ENCODE results near the gene TSEN34. TPM values are rescaled to one million over a fixed set of nuclear protein-coding genes. Genes with fewer than 3 reads are reported as not detected.

Gene TSEN34
- 10 to 100 TPM; 32.7 to 57.8 (median 44.8) TPM for polyA plus RNA-seq
- long read RNA-seq, donor 1, transcript TSEN34-201 (5 exons, 2,294 nt): minor isoform, 15 of 66 reads
- long read RNA-seq, donor 1, transcript TSEN34-202 (5 exons, 1,548 nt): minor isoform, 5 of 66 reads
- long read RNA-seq, donor 1, transcript TSEN34-203 (4 exons, 1,349 nt): major isoform, 23 of 66 reads
- long read RNA-seq, donor 1, partial matches to known transcripts: 23 of 66 reads
- long read RNA-seq, donor 1, other reads (novel, unspliced or antisense): 0 of 66 reads
- long read RNA-seq, donor 2, transcript TSEN34-203 (4 exons, 1,349 nt): major isoform, 8 of 9 reads
- long read RNA-seq, donor 2, partial matches to known transcripts: 0 of 9 reads
- long read RNA-seq, donor 2, other reads (novel, unspliced or antisense): 0 of 9 reads
- long read RNA-seq, donor 3, transcript TSEN34-203 (4 exons, 1,349 nt): major isoform, 17 of 22 reads
- long read RNA-seq, donor 3, partial matches to known transcripts: 0 of 22 reads
- long read RNA-seq, donor 3, other reads (novel, unspliced or antisense): 0 of 22 reads
- long read RNA-seq, donor 4: 0 reads
- long read RNA-seq, donor 5, transcript TSEN34-203 (4 exons, 1,349 nt): major isoform, 7 of 8 reads
- long read RNA-seq, donor 5, partial matches to known transcripts: 0 of 8 reads
- long read RNA-seq, donor 5, other reads (novel, unspliced or antisense): 0 of 8 reads
- long read RNA-seq, donor 6, transcript TSEN34-203 (4 exons, 1,349 nt): major isoform, 13 of 19 reads
- long read RNA-seq, donor 6, partial matches to known transcripts: 0 of 19 reads
- long read RNA-seq, donor 6, other reads (novel, unspliced or antisense): 0 of 19 reads
- long read RNA-seq, donor 7, transcript TSEN34-203 (4 exons, 1,349 nt): major isoform, 24 of 45 reads
- long read RNA-seq, donor 7, transcript TSEN34-201 (5 exons, 2,294 nt): minor isoform, 10 of 45 reads
- long read RNA-seq, donor 7, partial matches to known transcripts: 8 of 45 reads
- long read RNA-seq, donor 7, other reads (novel, unspliced or antisense): 0 of 45 reads
- long read RNA-seq, donor 8, partial matches to known transcripts: 0 of 4 reads
- long read RNA-seq, donor 8, other reads (novel, unspliced or antisense): 0 of 4 reads
- long read RNA-seq, donor 9, partial matches to known transcripts: 0 of 3 reads
- long read RNA-seq, donor 9, other reads (novel, unspliced or antisense): 0 of 3 reads
- long read RNA-seq, donor 10, transcript TSEN34-203 (4 exons, 1,349 nt): major isoform, 22 of 40 reads
- long read RNA-seq, donor 10, partial matches to known transcripts: 9 of 40 reads
- long read RNA-seq, donor 10, other reads (novel, unspliced or antisense): 0 of 40 reads

DNA sequence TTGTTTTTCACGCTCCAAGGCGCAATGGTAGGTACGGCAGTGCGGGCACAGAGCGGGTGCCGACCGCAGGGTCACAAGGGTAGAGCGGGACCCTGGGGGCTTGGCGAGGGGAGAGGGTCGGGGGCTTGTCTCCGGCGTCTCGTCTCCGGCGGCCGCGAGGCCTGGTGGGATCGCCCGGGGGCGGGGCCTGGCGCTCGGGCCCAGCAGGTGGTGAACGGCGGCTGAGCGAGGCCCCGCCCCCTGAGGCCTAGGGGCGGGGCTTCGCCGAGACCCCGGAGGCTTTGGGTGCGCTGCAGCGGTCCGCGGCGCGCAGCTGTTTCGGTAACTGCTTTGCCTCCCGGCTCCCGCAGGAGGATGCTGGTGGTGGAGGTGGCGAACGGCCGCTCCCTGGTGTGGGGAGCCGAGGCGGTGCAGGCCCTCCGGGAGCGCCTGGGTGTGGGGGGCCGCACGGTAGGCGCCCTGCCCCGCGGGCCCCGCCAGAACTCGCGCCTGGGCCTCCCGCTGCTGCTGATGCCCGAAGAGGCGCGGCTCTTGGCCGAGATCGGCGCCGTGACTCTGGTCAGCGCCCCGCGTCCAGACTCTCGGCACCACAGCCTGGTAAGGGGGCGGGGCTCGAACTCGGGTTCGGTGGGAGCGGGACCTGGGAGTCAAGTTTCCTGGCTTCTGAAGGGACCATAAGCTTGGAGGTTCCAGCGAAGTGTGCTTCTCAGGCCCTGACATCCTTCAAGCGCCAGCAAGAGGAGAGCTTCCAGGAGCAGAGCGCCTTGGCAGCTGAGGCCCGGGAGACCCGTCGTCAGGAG, at the start of gene TSEN34:
Gene TSEN34, plus strand, starts transcription at position 298 of the 800 bp plus-strand sequence. Its CDS starts 57 bp downstream, at position 355.
- peak within 1 kb of the TSS; percentile 93 to 100 (median 99) for H3K27ac ChIP-seq (ENCODE audit: low read depth in 1 of 3, low read length in 2 of 3)
- no peaks in the 10 kb centered on the region for H3K27me3 ChIP-seq (ENCODE audit: control insufficient read depth in 3 of 3, insufficient read depth in 3 of 3, low read length in 3 of 3)
- H3K9me3 ChIP-seq (ENCODE audit: control insufficient read depth in 2 of 2, insufficient read depth in 1 of 2, low read depth in 1 of 2, low read length in 1 of 2): no peaks in the 10 kb centered on the region
- H3K36me3 ChIP-seq (ENCODE audit: control insufficient read depth in 3 of 3, insufficient read depth in 2 of 3, low read depth in 1 of 3, low read length in 3 of 3): peaks cover 2 to 52% (median 9%) of the 10 kb centered on the region in 3 donors
- WGBS, 3 donors: 1 to 2% (median 1%) methylated on average over 43 to 77 of the region's 77 CpGs
- peak within 1 kb of the TSS; percentile 68 to 94 (median 82) for H3K4me3 ChIP-seq (ENCODE audit: low read depth in 1 of 3, low read length in 3 of 3)
- FAIRE-seq (no peak), DNase-seq (peak in 1 of 2 donors; percentile 96)
- peaks cover 8 to 37% (median 9%) of the 10 kb centered on the region in 3 donors for H3K4me1 ChIP-seq (ENCODE audit: control insufficient read depth in 3 of 3, insufficient read depth in 2 of 3, low read depth in 1 of 3, low read length in 2 of 3)

DNA sequence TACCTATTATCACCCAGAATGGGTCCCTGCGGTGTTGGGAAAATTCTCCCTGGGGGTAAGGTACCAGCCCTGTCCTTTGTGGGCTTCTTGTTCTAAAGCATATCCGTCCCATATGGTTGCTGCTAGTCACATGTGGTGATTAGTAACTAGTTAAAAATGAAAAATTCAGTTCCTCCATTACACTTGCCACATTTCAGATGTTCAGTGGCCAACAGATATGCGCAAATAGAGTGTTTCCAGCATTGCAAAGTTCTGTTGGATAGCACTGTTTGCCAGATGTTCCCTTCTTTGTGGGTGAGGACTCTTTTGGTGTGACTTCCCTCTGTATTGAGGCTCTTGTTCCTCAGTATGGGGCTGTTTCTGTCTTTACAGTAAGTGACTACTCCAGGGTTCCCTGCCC, 49.8 kb upstream of the TSEN34 start:
- Histone ChIP-seq H3K4me3 (ENCODE audit: low read depth in 1 of 3, low read length in 3 of 3) (no peak overlapping the region), H3K27ac (ENCODE audit: low read depth in 1 of 3, low read length in 2 of 3) (no peak overlapping the region), H3K36me3 (ENCODE audit: control insufficient read depth in 3 of 3, insufficient read depth in 2 of 3, low read depth in 1 of 3, low read length in 3 of 3) (peaks cover 13 to 73% (median 26%) of the 10 kb centered on the region in 3 donors), H3K9me3 (ENCODE audit: control insufficient read depth in 2 of 2, insufficient read depth in 1 of 2, low read depth in 1 of 2, low read length in 1 of 2) (no peaks in the 10 kb centered on the region), H3K27me3 (ENCODE audit: control insufficient read depth in 3 of 3, insufficient read depth in 3 of 3, low read length in 3 of 3) (no peaks in the 10 kb centered on the region), H3K4me1 (ENCODE audit: control insufficient read depth in 3 of 3, insufficient read depth in 2 of 3, low read depth in 1 of 3, low read length in 2 of 3) (peaks cover 0 to 25% (median 6%) of the 10 kb centered on the region in 3 donors)
- FAIRE-seq (no peak), DNase-seq (no peak)
- 83 to 93% (median 86%) methylated on average over 3 of the region's 3 CpGs for WGBS, 3 donors

DNA sequence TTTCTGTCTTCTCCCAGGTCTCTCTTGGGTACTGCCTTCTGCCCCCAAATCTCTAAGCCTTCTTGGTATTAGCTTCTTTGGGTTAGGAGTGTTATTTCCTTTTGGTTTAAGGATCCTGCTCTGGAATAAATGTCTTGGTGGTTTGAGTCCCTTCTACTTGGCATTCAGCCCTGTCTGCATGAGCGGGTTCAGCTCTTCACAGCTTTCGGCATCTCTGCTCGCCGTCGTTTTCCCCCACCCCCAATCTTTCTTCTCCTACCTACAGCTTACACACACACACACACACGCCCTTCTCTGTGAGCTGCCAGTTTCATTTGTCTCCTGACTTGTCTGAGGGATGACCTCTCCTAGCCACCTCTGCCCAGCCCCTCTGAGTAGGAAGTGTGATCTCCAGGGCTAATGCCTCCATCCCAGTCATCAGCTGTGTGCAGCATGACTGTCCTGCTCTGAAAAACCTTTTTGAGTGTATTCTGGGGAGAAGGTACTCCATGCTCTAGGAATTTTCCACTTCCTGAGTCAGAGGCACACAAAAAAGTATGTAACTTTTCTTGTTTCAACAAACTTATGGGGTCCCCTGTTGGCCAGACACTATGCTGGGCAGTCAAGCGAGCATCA, 48.8 kb upstream of the TSEN34 start:
- FAIRE-seq (no peak), DNase-seq (no peak)
- Histone ChIP-seq H3K4me1 (ENCODE audit: control insufficient read depth in 3 of 3, insufficient read depth in 2 of 3, low read depth in 1 of 3, low read length in 2 of 3) (peaks cover 0 to 25% (median 6%) of the 10 kb centered on the region in 3 donors), H3K27me3 (ENCODE audit: control insufficient read depth in 3 of 3, insufficient read depth in 3 of 3, low read length in 3 of 3) (no peaks in the 10 kb centered on the region), H3K36me3 (ENCODE audit: control insufficient read depth in 3 of 3, insufficient read depth in 2 of 3, low read depth in 1 of 3, low read length in 3 of 3) (peaks cover 13 to 82% (median 34%) of the 10 kb centered on the region in 3 donors), H3K9me3 (ENCODE audit: control insufficient read depth in 2 of 2, insufficient read depth in 1 of 2, low read depth in 1 of 2, low read length in 1 of 2) (no peaks in the 10 kb centered on the region), H3K4me3 (ENCODE audit: low read depth in 1 of 3, low read length in 3 of 3) (no peak overlapping the region), H3K27ac (ENCODE audit: low read depth in 1 of 3, low read length in 2 of 3) (no peak overlapping the region)
- 71 to 86% (median 84%) methylated on average over 7 of the region's 7 CpGs for WGBS, 3 donors

DNA sequence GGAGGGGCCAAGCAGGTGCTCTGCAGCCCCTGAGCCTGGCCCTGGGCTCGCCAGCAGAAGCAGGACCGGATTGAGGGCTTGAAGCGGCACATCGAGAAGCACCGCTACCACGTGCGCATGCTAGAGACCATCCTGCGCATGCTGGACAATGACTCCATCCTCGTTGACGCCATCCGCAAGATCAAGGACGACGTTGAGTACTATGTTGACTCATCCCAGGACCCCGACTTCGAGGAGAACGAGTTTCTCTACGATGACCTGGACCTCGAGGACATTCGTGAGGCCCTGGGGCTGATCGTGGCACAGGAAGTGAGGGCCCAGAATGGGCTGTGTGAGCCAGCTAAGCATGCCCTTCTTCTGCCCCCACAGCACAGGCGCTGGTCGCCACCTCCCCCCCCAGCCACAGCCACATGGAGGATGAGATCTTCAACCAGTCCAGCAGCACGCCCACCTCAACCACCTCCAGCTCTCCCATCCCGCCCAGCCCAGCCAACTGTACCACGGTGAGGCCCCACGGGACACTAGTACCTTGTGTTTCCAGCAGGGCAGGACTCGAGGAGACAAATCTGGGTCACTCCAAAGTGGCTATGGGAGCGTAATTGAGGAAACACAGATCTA, 45.5 kb upstream of the TSEN34 start:
- H3K27ac ChIP-seq (ENCODE audit: low read depth in 1 of 3, low read length in 2 of 3): no peak overlapping the region
- H3K4me3 ChIP-seq (ENCODE audit: low read depth in 1 of 3, low read length in 3 of 3): no peak overlapping the region
- no peak for FAIRE-seq
- peaks cover 0 to 10% (median 0%) of the 10 kb centered on the region in 3 donors for H3K4me1 ChIP-seq (ENCODE audit: control insufficient read depth in 3 of 3, insufficient read depth in 2 of 3, low read depth in 1 of 3, low read length in 2 of 3)
- 92% methylated on average over 28 of the region's 28 CpGs for WGBS, 3 donors
- no peaks in the 10 kb centered on the region for H3K9me3 ChIP-seq (ENCODE audit: control insufficient read depth in 2 of 2, insufficient read depth in 1 of 2, low read depth in 1 of 2, low read length in 1 of 2)
- H3K27me3 ChIP-seq (ENCODE audit: control insufficient read depth in 3 of 3, insufficient read depth in 3 of 3, low read length in 3 of 3): no peaks in the 10 kb centered on the region
- H3K36me3 ChIP-seq (ENCODE audit: control insufficient read depth in 3 of 3, insufficient read depth in 2 of 3, low read depth in 1 of 3, low read length in 3 of 3): peaks cover 30 to 93% (median 52%) of the 10 kb centered on the region in 3 donors
- DNase-seq: no peak

DNA sequence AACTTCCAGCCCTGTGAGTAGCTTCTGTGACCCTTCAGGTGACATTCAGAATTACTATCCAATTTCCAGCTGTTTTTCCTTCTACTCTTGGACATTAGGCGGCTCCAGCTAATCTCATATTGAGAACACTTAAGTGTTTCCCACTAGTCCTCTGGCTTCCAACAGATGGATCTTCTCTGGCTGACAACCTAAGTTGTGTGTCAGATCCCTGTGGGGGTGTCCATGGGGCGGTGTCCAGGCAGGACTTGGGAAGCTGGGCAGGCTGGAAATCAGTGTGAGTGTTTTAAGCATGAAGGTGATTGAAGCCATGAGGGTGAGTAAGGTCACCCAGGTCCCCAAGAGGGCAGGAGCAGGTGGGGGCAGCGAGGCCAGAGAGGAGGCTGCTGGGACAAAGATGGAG, 43.4 kb upstream of the TSEN34 start:
- Histone ChIP-seq H3K4me3 (ENCODE audit: low read depth in 1 of 3, low read length in 3 of 3) (no peak overlapping the region), H3K4me1 (ENCODE audit: control insufficient read depth in 3 of 3, insufficient read depth in 2 of 3, low read depth in 1 of 3, low read length in 2 of 3) (no peaks in the 10 kb centered on the region), H3K36me3 (ENCODE audit: control insufficient read depth in 3 of 3, insufficient read depth in 2 of 3, low read depth in 1 of 3, low read length in 3 of 3) (peaks cover 37 to 98% (median 56%) of the 10 kb centered on the region in 3 donors), H3K27me3 (ENCODE audit: control insufficient read depth in 3 of 3, insufficient read depth in 3 of 3, low read length in 3 of 3) (no peaks in the 10 kb centered on the region), H3K9me3 (ENCODE audit: control insufficient read depth in 2 of 2, insufficient read depth in 1 of 2, low read depth in 1 of 2, low read length in 1 of 2) (no peaks in the 10 kb centered on the region), H3K27ac (ENCODE audit: low read depth in 1 of 3, low read length in 2 of 3) (no peak overlapping the region)
- no peak for FAIRE-seq
- WGBS, 3 donors: 77 to 94% (median 88%) methylated on average over 3 of the region's 3 CpGs
- no peak for DNase-seq

DNA sequence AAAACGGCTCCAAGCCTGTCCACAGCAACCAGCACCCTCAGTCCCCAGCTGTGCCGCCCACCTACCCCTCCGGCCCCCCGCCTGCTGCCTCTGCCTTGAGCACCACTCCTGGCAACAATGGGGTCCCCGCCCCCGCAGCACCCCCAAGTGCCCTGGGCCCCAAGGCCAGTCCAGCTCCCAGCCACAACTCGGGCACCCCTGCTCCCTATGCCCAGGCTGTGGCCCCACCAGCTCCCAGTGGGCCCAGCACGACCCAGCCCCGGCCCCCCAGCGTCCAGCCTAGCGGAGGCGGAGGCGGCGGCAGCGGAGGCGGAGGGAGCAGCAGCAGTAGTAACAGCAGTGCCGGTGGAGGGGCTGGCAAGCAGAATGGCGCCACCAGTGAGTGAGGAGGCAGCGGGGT, 43.0 kb upstream of the TSEN34 start:
- Histone ChIP-seq H3K4me1 (ENCODE audit: control insufficient read depth in 3 of 3, insufficient read depth in 2 of 3, low read depth in 1 of 3, low read length in 2 of 3) (no peaks in the 10 kb centered on the region), H3K4me3 (ENCODE audit: low read depth in 1 of 3, low read length in 3 of 3) (no peak overlapping the region), H3K27ac (ENCODE audit: low read depth in 1 of 3, low read length in 2 of 3) (no peak overlapping the region), H3K27me3 (ENCODE audit: control insufficient read depth in 3 of 3, insufficient read depth in 3 of 3, low read length in 3 of 3) (no peaks in the 10 kb centered on the region), H3K36me3 (ENCODE audit: control insufficient read depth in 3 of 3, insufficient read depth in 2 of 3, low read depth in 1 of 3, low read length in 3 of 3) (peaks cover 41 to 98% (median 53%) of the 10 kb centered on the region in 3 donors), H3K9me3 (ENCODE audit: control insufficient read depth in 2 of 2, insufficient read depth in 1 of 2, low read depth in 1 of 2, low read length in 1 of 2) (no peaks in the 10 kb centered on the region)
- no peak for FAIRE-seq
- no peak for DNase-seq
- 82 to 96% (median 94%) methylated on average over 17 to 19 of the region's 19 CpGs for WGBS, 3 donors

All from small intestine (tissue), 16 donors.